Neural progenitor cell (in vitro differentiated cells): Measurements from ENCODE around the gene OPA1. TPM values are rescaled to one million over a fixed set of nuclear protein-coding genes. Genes with fewer than 3 reads are reported as not detected.

Source experiments
- DNase-seq: peaks from one replicate; pipeline ENCODE4 v3.0.0-alpha.2; 2016; ENCODE audit warnings: low spot score
- H2AFZ ChIP-seq: fragments of 200-600 bp; sonication (generic); replicated peaks from 2 replicates; pipeline ENCODE4 v1.6.1; 2016; ENCODE audit warnings: antibody characterized with exemption
- H3F3A ChIP-seq: fragments of 200-600 bp; sonication (generic); 2 replicates; pipeline ENCODE4 v1.6.1; 2016; ENCODE audit warnings: antibody characterized with exemption, low read depth
- H3K27ac ChIP-seq: fragments of 200-600 bp; sonication (generic); 2 replicates; pipeline ENCODE4 v1.5.1; 2016; ENCODE audit warnings: mild to moderate bottlenecking
- H3K27me3 ChIP-seq: fragments of 200-600 bp; sonication (generic); 2 replicates; pipeline ENCODE4 v1.6.1; 2016; ENCODE audit warnings: mild to moderate bottlenecking, moderate library complexity
- H3K36me3 ChIP-seq: fragments of 200-600 bp; sonication (generic); 2 replicates; pipeline ENCODE4 v1.5.1; 2016
- H3K4me1 ChIP-seq: fragments of 200-600 bp; sonication (generic); 2 replicates; pipeline ENCODE4 v1.6.1; 2016; ENCODE audit warnings: mixed run types
- H3K4me2 ChIP-seq: fragments of 200-600 bp; sonication (generic); 2 replicates; pipeline ENCODE4 v1.6.1; 2016
- H3K4me3 ChIP-seq: fragments of 200-600 bp; sonication (generic); 2 replicates; pipeline ENCODE4 v1.5.1; 2016
- H3K79me2 ChIP-seq: fragments of 200-600 bp; sonication (generic); 2 replicates; pipeline ENCODE4 v1.6.1; 2016; ENCODE audit warnings: low read depth
- H3K9ac ChIP-seq: fragments of 200-600 bp; sonication (generic); 2 replicates; pipeline ENCODE4 v1.6.1; 2016
- H3K9me3 ChIP-seq: fragments of 200-600 bp; sonication (generic); 2 replicates; pipeline ENCODE4 v1.5.1; 2016; ENCODE audit warnings: low read depth
- H4K20me1 ChIP-seq: fragments of 200-600 bp; sonication (generic); 2 replicates; pipeline ENCODE4 v1.6.1; 2016; ENCODE audit warnings: low read depth
- H3K27ac Mint-ChIP-seq: 3 replicates; pipeline ENCODE4 v1.8.0; 2021; ENCODE audit warnings: mixed read lengths
- H3K27me3 Mint-ChIP-seq: 2 replicates; pipeline ENCODE4 v1.8.0; 2022; ENCODE audit warnings: low read depth, mild to moderate bottlenecking, inconsistent platforms, moderate library complexity, mixed read lengths; ENCODE audit not compliant: insufficient read depth
- H3K36me3 Mint-ChIP-seq: 3 replicates; pipeline ENCODE4 v1.8.0; 2021; ENCODE audit warnings: mixed read lengths
- H3K4me1 Mint-ChIP-seq: 3 replicates; pipeline ENCODE4 v1.8.0; 2021; ENCODE audit warnings: mixed read lengths
- H3K4me3 Mint-ChIP-seq: 3 replicates; pipeline ENCODE4 v1.8.0; 2021; ENCODE audit warnings: mild to moderate bottlenecking, moderate library complexity, mixed read lengths
- H3K9me3 Mint-ChIP-seq: 3 replicates; pipeline ENCODE4 v1.8.0; 2020; ENCODE audit warnings: mixed read lengths
- EZH2 ChIP-seq: fragments of 200-600 bp; sonication (generic); IDR thresholded peaks from 2 replicates; pipeline ENCODE4 v1.6.1; 2017; ENCODE audit warnings: antibody characterized with exemption, mild to moderate bottlenecking, moderate library complexity
- EZH2phosphoT487 ChIP-seq: fragments of 200-600 bp; sonication (generic); IDR thresholded peaks from 2 replicates; pipeline ENCODE4 v1.6.1; 2017; ENCODE audit warnings: antibody characterized with exemption
- total RNA-seq: library from RNA; depleted of rRNA; stranded (reverse); fragments of >200 nt; gene quantifications from 2 replicates; pipeline ENCODE4 v1.2.3, GENCODE V29; 2015; ENCODE audit warnings: low replicate concordance
- TF ChIP-seq, protein P1 (sequence below): fragments of 200-600 bp; sonication (generic); IDR thresholded peaks from 2 replicates; pipeline ENCODE4 v1.5.1; 2017; ENCODE audit warnings: antibody characterized with exemption, mild to moderate bottlenecking

The OPA1 gene
- total RNA-seq, 1 donor from 2014 or later = 125 TPM

DNA sequence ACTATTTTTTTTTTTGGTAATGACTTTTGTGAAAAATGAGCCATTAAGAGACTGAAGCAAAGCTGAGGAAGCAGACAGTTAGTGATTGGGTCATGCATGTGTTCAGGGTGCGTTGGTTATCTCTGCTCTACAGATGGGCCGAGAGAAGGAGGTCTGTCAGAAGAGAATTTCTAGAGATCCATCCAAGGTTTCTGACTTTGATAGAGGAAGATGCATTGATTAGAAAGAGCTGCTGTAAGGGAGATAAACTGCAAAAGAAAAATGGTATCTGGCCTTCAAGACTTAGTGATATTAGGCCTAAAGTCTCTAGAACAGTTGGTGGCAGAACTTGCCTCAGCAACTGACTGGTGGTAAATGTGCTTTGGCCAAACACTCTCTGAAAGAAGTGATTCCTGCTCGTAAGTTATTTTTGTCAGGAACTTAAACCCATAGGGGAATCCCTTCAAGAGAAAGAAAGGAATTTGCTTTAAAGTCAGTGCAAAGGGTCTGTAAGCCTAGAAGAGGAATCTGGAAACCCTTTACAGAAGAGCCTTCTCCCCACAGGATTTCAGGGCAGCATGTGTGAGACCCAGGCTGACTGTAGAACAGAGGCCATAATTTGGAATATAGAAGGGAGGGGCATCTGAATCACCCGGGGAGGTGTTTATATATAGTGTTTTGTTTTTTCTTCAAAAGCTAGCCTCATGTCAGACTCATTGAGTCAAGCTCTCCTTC, 67.8 kb downstream of the OPA1 start:
- Histone ChIP-seq H3K4me1 (peaks cover 10% of the 10 kb centered on the region), H3K36me3 (peaks cover 41% of the 10 kb centered on the region), H3K27ac (peak overlapping the region; percentile 34), H4K20me1 (no peaks in the 10 kb centered on the region), H3K4me2 (no peak overlapping the region), H3K9ac (no peak overlapping the region), H3K9me3 (no peaks in the 10 kb centered on the region), H3K27me3 (no peaks in the 10 kb centered on the region), H2AFZ (no peak overlapping the region), H3K79me2 (no peaks in the 10 kb centered on the region), H3K4me3 (no peak overlapping the region), H3F3A (peaks cover 28% of the 10 kb centered on the region)
- TF ChIP-seq, protein P1, sequence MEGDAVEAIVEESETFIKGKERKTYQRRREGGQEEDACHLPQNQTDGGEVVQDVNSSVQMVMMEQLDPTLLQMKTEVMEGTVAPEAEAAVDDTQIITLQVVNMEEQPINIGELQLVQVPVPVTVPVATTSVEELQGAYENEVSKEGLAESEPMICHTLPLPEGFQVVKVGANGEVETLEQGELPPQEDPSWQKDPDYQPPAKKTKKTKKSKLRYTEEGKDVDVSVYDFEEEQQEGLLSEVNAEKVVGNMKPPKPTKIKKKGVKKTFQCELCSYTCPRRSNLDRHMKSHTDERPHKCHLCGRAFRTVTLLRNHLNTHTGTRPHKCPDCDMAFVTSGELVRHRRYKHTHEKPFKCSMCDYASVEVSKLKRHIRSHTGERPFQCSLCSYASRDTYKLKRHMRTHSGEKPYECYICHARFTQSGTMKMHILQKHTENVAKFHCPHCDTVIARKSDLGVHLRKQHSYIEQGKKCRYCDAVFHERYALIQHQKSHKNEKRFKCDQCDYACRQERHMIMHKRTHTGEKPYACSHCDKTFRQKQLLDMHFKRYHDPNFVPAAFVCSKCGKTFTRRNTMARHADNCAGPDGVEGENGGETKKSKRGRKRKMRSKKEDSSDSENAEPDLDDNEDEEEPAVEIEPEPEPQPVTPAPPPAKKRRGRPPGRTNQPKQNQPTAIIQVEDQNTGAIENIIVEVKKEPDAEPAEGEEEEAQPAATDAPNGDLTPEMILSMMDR = no peak
- TF ChIP-seq EZH2phosphoT487 = no peak
- no peak for TF ChIP-seq EZH2
- H3K4me3 Mint-ChIP-seq = no peak overlapping the region
- H3K27ac Mint-ChIP-seq = no peak overlapping the region
- H3K27me3 Mint-ChIP-seq = no peaks in the 10 kb centered on the region
- H3K4me1 Mint-ChIP-seq = no peaks in the 10 kb centered on the region
- H3K36me3 Mint-ChIP-seq = peaks cover 18% of the 10 kb centered on the region
- DNase-seq = no peak
- no peaks in the 10 kb centered on the region for H3K9me3 Mint-ChIP-seq

DNA sequence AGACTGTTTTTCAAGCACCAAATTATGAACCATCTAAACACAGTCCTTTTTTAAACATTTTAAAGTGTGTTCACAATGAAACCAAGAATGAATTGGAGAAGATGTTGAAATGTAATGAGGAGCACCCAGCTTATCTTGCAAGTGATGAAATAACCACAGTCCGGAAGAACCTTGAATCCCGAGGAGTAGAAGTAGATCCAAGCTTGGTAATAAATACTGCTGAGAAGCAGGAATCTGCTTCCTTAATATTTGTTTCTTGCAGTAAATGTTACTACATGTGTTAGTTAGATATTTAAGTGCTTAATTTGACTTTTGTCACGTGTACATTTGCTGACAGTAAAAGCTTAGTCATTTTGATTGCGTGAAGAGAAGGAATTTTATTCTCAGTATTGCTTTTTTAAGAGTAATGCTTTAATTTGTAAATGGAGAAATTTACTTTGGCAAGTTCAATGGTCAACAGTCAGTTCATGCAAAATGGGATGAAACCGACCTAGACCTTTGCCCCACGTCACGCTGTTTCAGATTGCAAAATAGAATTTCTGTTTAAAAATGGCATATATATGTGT, 69.8 kb downstream of the OPA1 start:
- no peaks in the 10 kb centered on the region for H3K27me3 Mint-ChIP-seq
- no peak overlapping the region for H2AFZ ChIP-seq
- no peak overlapping the region for H3K27ac ChIP-seq
- peaks cover 16% of the 10 kb centered on the region for H3K36me3 Mint-ChIP-seq
- H3F3A ChIP-seq = peaks cover 22% of the 10 kb centered on the region
- H3K9me3 Mint-ChIP-seq = no peaks in the 10 kb centered on the region
- DNase-seq = no peak
- H3K9me3 ChIP-seq = no peaks in the 10 kb centered on the region
- H3K4me2 ChIP-seq = no peak overlapping the region
- H3K27me3 ChIP-seq = no peaks in the 10 kb centered on the region
- TF ChIP-seq EZH2phosphoT487 (no peak), EZH2 (no peak)
- TF ChIP-seq, protein P1 = no peak
- H3K4me1 ChIP-seq = peaks cover 10% of the 10 kb centered on the region
- no peak overlapping the region for H3K27ac Mint-ChIP-seq
- H3K4me3 Mint-ChIP-seq = no peak overlapping the region
- H3K79me2 ChIP-seq = no peaks in the 10 kb centered on the region
- H3K4me1 Mint-ChIP-seq = no peaks in the 10 kb centered on the region
- no peak overlapping the region for H3K9ac ChIP-seq
- no peak overlapping the region for H3K4me3 ChIP-seq
- no peaks in the 10 kb centered on the region for H4K20me1 ChIP-seq
- H3K36me3 ChIP-seq = peaks cover 35% of the 10 kb centered on the region

DNA sequence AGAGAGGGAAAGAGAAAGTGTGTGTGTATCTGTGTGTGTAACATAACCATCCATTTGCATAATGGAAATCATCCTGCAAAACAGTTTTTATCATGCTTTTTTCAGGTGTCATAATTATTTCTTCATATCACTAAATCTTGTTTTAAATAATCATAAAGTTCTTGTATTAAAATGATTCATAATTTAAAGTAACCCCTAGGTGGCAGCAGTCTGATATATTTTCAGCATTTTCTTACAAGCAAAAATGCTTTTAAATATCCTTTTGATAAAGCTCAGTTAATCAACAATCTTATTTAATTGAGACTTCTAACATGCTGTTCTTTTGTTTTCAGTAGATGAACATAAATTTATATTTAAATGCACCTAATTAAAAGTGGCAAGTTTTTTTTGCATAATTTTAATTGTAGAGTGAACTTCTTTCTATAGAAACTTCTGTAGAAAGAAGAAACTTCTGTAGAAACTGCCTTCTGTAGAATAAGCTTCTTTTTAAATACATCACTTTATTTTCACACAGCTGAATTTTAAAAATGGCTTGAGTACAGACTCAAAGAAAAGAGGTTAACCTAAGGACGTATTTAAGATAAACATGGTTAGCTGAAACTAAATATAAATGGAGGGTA, 72.5 kb downstream of the OPA1 start:
- no peaks in the 10 kb centered on the region for H3K9me3 ChIP-seq
- H3K4me1 Mint-ChIP-seq = no peaks in the 10 kb centered on the region
- no peaks in the 10 kb centered on the region for H3K27me3 Mint-ChIP-seq

More for the DNA sequence above, 72.5 kb downstream of the OPA1 start:
- H4K20me1 ChIP-seq = no peaks in the 10 kb centered on the region
- H3K36me3 ChIP-seq = peaks cover 22% of the 10 kb centered on the region
- H3K27ac Mint-ChIP-seq = no peak overlapping the region
- no peak overlapping the region for H3K4me3 ChIP-seq
- no peak for TF ChIP-seq EZH2phosphoT487
- TF ChIP-seq, protein P1 = peak; percentile 67
- no peak for DNase-seq
- no peak overlapping the region for H2AFZ ChIP-seq
- H3K79me2 ChIP-seq = no peaks in the 10 kb centered on the region
- no peaks in the 10 kb centered on the region for H3K27me3 ChIP-seq
- H3K4me3 Mint-ChIP-seq = no peak overlapping the region
- H3K9ac ChIP-seq = no peak overlapping the region
- peaks cover 27% of the 10 kb centered on the region for H3K36me3 Mint-ChIP-seq
- H3K4me2 ChIP-seq = no peak overlapping the region
- H3K27ac ChIP-seq = no peak overlapping the region
- H3F3A ChIP-seq = peaks cover 18% of the 10 kb centered on the region
- H3K9me3 Mint-ChIP-seq = no peaks in the 10 kb centered on the region
- peaks cover 9% of the 10 kb centered on the region for H3K4me1 ChIP-seq
